Dendritic cell treated with granulocyte-macrophage colony-stimulating factor and Interleukin-4, amounts not matched to agents 40 ng/mL and 50 ng/mL, for 4 days (primary cell): Measurements from ENCODE around the gene SAP25.

Experiments used
- H3K27ac Mint-ChIP-seq: one replicate; pipeline ENCODE4 v1.8.0; 2022; ENCODE audit warnings: mild to moderate bottlenecking, mixed read lengths
- H3K27me3 Mint-ChIP-seq: one replicate; pipeline ENCODE4 v1.8.0; 2022; ENCODE audit warnings: mild to moderate bottlenecking, mixed read lengths
- H3K36me3 Mint-ChIP-seq: one replicate; pipeline ENCODE4 v1.8.0; 2022; ENCODE audit warnings: low read depth, mixed read lengths
- H3K4me1 Mint-ChIP-seq: one replicate; pipeline ENCODE4 v1.8.0; 2022; ENCODE audit warnings: low read depth, mixed read lengths
- H3K4me3 Mint-ChIP-seq: one replicate; pipeline ENCODE4 v1.8.0; 2022; ENCODE audit warnings: mild to moderate bottlenecking, moderate library complexity, mixed read lengths
- H3K9me3 Mint-ChIP-seq: one replicate; pipeline ENCODE4 v1.8.0; 2022; ENCODE audit warnings: mixed read lengths
- intact Hi-C: fragments of 100-400 bp; cut with micrococcal nuclease; formaldehyde crosslinking; loops from one replicate; pipeline ENCODE4 v1.15.0; 2022

SAP25 gene

GRCh38 chr7:100604028-100604975 is 30.6 kb upstream of the SAP25 start:
- intact Hi-C loops, result no loop called here
- Mint-ChIP-seq H3K9me3 (no peaks in the 10 kb centered on the region), H3K4me3 (peak overlapping the region; percentile 81), H3K4me1 (peaks cover 37% of the 10 kb centered on the region), H3K36me3 (no peaks in the 10 kb centered on the region), H3K27ac (peak overlapping the region; percentile 43), H3K27me3 (peaks cover 57% of the 10 kb centered on the region)

- Mint-ChIP-seq H3K4me3 (peak overlapping the region; percentile 81), H3K27ac (peak overlapping the region; percentile 43), H3K9me3 (no peaks in the 10 kb centered on the region), H3K27me3 (peaks cover 59% of the 10 kb centered on the region), H3K36me3 (no peaks in the 10 kb centered on the region), H3K4me1 (peaks cover 36% of the 10 kb centered on the region)
- intact Hi-C loops, result no loop called here
These were observed 30.0 kb upstream of the SAP25 start for GRCh38 chr7:100603726-100604027.

GRCh38 chr7:100602889-100603725 is 29.4 kb upstream of the SAP25 start:
- intact Hi-C loops, result no loop called here
- H3K4me1 Mint-ChIP-seq, result peaks cover 36% of the 10 kb centered on the region
- peaks cover 59% of the 10 kb centered on the region for H3K27me3 Mint-ChIP-seq
- no peaks in the 10 kb centered on the region for H3K9me3 Mint-ChIP-seq
- H3K4me3 Mint-ChIP-seq, result no peak overlapping the region
- no peaks in the 10 kb centered on the region for H3K36me3 Mint-ChIP-seq
- H3K27ac Mint-ChIP-seq, result no peak overlapping the region

- no peaks in the 10 kb centered on the region for H3K36me3 Mint-ChIP-seq
- H3K27me3 Mint-ChIP-seq, result peaks cover 44% of the 10 kb centered on the region
- peaks cover 28% of the 10 kb centered on the region for H3K4me1 Mint-ChIP-seq
- no peak overlapping the region for H3K4me3 Mint-ChIP-seq
- no peak overlapping the region for H3K27ac Mint-ChIP-seq
- no peaks in the 10 kb centered on the region for H3K9me3 Mint-ChIP-seq
- intact Hi-C loops, result no loop called here
These were observed 27.0 kb upstream of the SAP25 start for GRCh38 chr7:100600730-100601038.

GRCh38 chr7:100599911-100600729 is 26.4 kb upstream of the SAP25 start:
- intact Hi-C loops, result no loop called here
- H3K4me3 Mint-ChIP-seq, result no peak overlapping the region
- H3K27me3 Mint-ChIP-seq, result peaks cover 39% of the 10 kb centered on the region
- no peaks in the 10 kb centered on the region for H3K9me3 Mint-ChIP-seq
- H3K27ac Mint-ChIP-seq, result no peak overlapping the region
- no peaks in the 10 kb centered on the region for H3K36me3 Mint-ChIP-seq
- H3K4me1 Mint-ChIP-seq, result peaks cover 22% of the 10 kb centered on the region

GRCh38 chr7:100598425-100598824 is 24.7 kb upstream of the SAP25 start:
- Mint-ChIP-seq H3K4me1 (peaks cover 9% of the 10 kb centered on the region), H3K4me3 (no peak overlapping the region), H3K9me3 (no peaks in the 10 kb centered on the region), H3K27ac (no peak overlapping the region), H3K36me3 (no peaks in the 10 kb centered on the region), H3K27me3 (peaks cover 33% of the 10 kb centered on the region)
- intact Hi-C loops, result no loop called here

- Mint-ChIP-seq H3K4me1 (peaks cover 6% of the 10 kb centered on the region), H3K27ac (no peak overlapping the region), H3K4me3 (no peak overlapping the region), H3K27me3 (peaks cover 18% of the 10 kb centered on the region), H3K9me3 (no peaks in the 10 kb centered on the region), H3K36me3 (no peaks in the 10 kb centered on the region)
- intact Hi-C loops, result no loop called here
These were observed 21.5 kb upstream of the SAP25 start for GRCh38 chr7:100595188-100595587.

GRCh38 chr7:100591596-100591995 is 17.9 kb upstream of the SAP25 start:
- no peaks in the 10 kb centered on the region for H3K9me3 Mint-ChIP-seq
- H3K4me1 Mint-ChIP-seq, result peaks cover 30% of the 10 kb centered on the region
- no peak overlapping the region for H3K4me3 Mint-ChIP-seq
- intact Hi-C loops, result no loop called here
- H3K27ac Mint-ChIP-seq, result no peak overlapping the region
- H3K27me3 Mint-ChIP-seq, result peaks cover 26% of the 10 kb centered on the region
- H3K36me3 Mint-ChIP-seq, result no peaks in the 10 kb centered on the region

GRCh38 chr7:100590077-100590737 is 16.5 kb upstream of the SAP25 start:
- no peaks in the 10 kb centered on the region for H3K9me3 Mint-ChIP-seq
- H3K4me1 Mint-ChIP-seq, result peaks cover 36% of the 10 kb centered on the region
- peaks cover 6% of the 10 kb centered on the region for H3K36me3 Mint-ChIP-seq
- peaks cover 26% of the 10 kb centered on the region for H3K27me3 Mint-ChIP-seq
- H3K27ac Mint-ChIP-seq, result peak overlapping the region; percentile 34
- intact Hi-C loops, result no loop called here
- H3K4me3 Mint-ChIP-seq, result peak overlapping the region; percentile 43

- H3K27ac Mint-ChIP-seq, result no peak overlapping the region
- H3K4me1 Mint-ChIP-seq, result peaks cover 40% of the 10 kb centered on the region
- peaks cover 11% of the 10 kb centered on the region for H3K36me3 Mint-ChIP-seq
- intact Hi-C loops, result loop anchor here (10.0 kb wide), 1 partner anchor 85 kb away; the partner anchor contains the start of gene GNB2
- H3K9me3 Mint-ChIP-seq, result no peaks in the 10 kb centered on the region
- H3K4me3 Mint-ChIP-seq, result no peak overlapping the region
- H3K27me3 Mint-ChIP-seq, result peaks cover 24% of the 10 kb centered on the region
These were observed 15.7 kb upstream of the SAP25 start for GRCh38 chr7:100589341-100589947.

GRCh38 chr7:100588438-100588837 is 14.7 kb upstream of the SAP25 start:
- intact Hi-C loops, result loop anchor here (1.0 to 10.0 kb wide), 2 partner anchors 24 to 86 kb away; partner anchors contain the start of gene GNB2
- H3K9me3 Mint-ChIP-seq, result no peaks in the 10 kb centered on the region
- H3K36me3 Mint-ChIP-seq, result peaks cover 15% of the 10 kb centered on the region
- peaks cover 22% of the 10 kb centered on the region for H3K27me3 Mint-ChIP-seq
- no peak overlapping the region for H3K27ac Mint-ChIP-seq
- peaks cover 47% of the 10 kb centered on the region for H3K4me1 Mint-ChIP-seq
- no peak overlapping the region for H3K4me3 Mint-ChIP-seq

- peaks cover 59% of the 10 kb centered on the region for H3K4me1 Mint-ChIP-seq
- H3K27me3 Mint-ChIP-seq, result peaks cover 18% of the 10 kb centered on the region
- peaks cover 20% of the 10 kb centered on the region for H3K36me3 Mint-ChIP-seq
- peak within 1 kb of the TSS; percentile 95 for H3K4me3 Mint-ChIP-seq
- no peaks in the 10 kb centered on the region for H3K9me3 Mint-ChIP-seq
- H3K27ac Mint-ChIP-seq, result peak within 1 kb of the TSS; percentile 90
- intact Hi-C loops, result loop anchor here (10.0 kb wide), 1 partner anchor 88 kb away; the partner anchor contains the start of gene GNB2
These were observed 12.7 kb upstream of the SAP25 start, which contains the start of gene FBXO24 for GRCh38 chr7:100586266-100587025. Gene FBXO24, plus strand, starts transcription at chr7:100586328. Its CDS starts 298 bp downstream, at chr7:100586626.
